Mucosa of descending colon (tissue), 3 donors: Measurements from ENCODE around the gene PLIN4. TPM values are rescaled to one million over a fixed set of nuclear protein-coding genes. Genes with fewer than 3 reads are reported as not detected.

Source experiments
- ATAC-seq: fragments of 200-7000 bp; cut with Tn5 transposase; one replicate; pipeline ENCODE4 v1.9.1; 2020; ENCODE audit warnings: mild to moderate bottlenecking, moderate library complexity
- DNase-seq, 3 donors: peaks; one replicate each; pipeline ENCODE4 v3.0.0-alpha.2; 2020
- H3K36me3 ChIP-seq: fragments of 200-600 bp; one replicate; pipeline ENCODE4 v1.8.0; 2021; ENCODE audit warnings: low read depth, mild to moderate bottlenecking
- H3K4me1 ChIP-seq: fragments of 200-600 bp; one replicate; pipeline ENCODE4 v1.8.0; 2021; ENCODE audit warnings: low read depth, mild to moderate bottlenecking
- H3K4me3 ChIP-seq: fragments of 200-600 bp; one replicate; pipeline ENCODE4 v1.8.0; 2021; ENCODE audit warnings: mild to moderate bottlenecking
- H3K9me3 ChIP-seq: fragments of 200-600 bp; one replicate; pipeline ENCODE4 v1.8.0; 2021; ENCODE audit warnings: mild to moderate bottlenecking
- intact Hi-C, 2 donors: fragments of 100-400 bp; cut with DNase I in 1 of 2; cut with micrococcal nuclease in 1 of 2; formaldehyde crosslinking; loops; one replicate each; pipeline versions ENCODE4 v1.11.0 to v1.11.1; 2022; cut with DNase I, micrococcal nuclease
- total RNA-seq, 3 donors: library from RNA; stranded (reverse); fragmentation: NEBNext Ultra II Directional in 2 of 3; extraction: Animal tissue kit (Norgen Biotek cat#: 25700) in 2 of 3; gene quantifications; one replicate each; pipeline versions ENCODE4 v1.2.1 to v1.2.4, GENCODE V29; 2021 to 2023
- TF ChIP-seq, protein P1 (sequence below): fragments of 200-600 bp; IDR thresholded peaks from one replicate; pipeline ENCODE4 v1.8.0; 2022; ENCODE audit warnings: antibody characterized with exemption, mild to moderate bottlenecking
- donor health status: DM: no; HTN: no; CAD: no; lungs with moderate emphysema.
- donor health status: DM: no; HTN: no; CAD: no.
- donor health status: DM: no; HTN: yes; CAD: no.

The PLIN4 gene
- total RNA-seq, 3 donors from 2014 or later: 2.8 to 90.0 (median 3.4) TPM

DNA sequence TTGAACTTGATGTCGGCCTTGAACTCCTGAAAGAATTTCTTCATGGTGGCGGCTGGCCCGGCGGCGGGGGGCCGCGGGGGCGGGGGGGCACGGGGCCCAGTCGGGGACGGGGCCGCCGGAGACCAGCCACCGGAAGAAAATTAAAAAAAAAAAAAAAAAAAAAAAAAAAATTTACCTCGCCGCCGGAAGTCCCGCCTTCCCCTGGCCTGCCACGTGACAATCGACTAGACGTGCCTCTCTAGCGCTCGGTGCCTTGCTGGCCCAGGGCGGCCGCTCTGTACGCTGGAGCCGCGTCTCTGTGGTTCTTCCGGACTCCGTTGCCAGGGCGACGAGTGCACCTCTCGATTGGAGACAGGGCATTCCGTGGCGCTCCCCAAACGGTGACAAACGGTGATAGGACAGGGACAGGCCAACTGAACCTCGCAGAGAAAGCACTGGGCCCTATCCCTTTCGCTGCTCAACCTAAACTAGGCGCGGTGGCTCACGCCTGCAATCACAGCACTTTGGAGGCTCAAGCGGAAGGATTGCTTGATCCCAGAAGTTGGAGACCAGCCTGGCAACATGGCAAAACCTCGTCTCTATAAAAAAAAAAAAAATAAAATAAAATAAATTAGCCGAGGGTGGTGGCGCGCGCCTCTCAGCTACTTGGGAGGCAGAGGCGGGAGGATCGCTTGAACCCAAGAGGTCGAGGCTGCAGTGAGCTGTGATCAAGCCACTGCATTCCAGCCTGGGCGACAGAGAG is 60.5 kb downstream of the PLIN4 start, which contains the start of gene UBXN6:
Gene UBXN6, minus strand, starts transcription at position 141 of the 742 bp plus-strand sequence. Its CDS starts 97 bp downstream, at position 44.
- intact Hi-C loops: no loop called here
- TF ChIP-seq, protein P1, sequence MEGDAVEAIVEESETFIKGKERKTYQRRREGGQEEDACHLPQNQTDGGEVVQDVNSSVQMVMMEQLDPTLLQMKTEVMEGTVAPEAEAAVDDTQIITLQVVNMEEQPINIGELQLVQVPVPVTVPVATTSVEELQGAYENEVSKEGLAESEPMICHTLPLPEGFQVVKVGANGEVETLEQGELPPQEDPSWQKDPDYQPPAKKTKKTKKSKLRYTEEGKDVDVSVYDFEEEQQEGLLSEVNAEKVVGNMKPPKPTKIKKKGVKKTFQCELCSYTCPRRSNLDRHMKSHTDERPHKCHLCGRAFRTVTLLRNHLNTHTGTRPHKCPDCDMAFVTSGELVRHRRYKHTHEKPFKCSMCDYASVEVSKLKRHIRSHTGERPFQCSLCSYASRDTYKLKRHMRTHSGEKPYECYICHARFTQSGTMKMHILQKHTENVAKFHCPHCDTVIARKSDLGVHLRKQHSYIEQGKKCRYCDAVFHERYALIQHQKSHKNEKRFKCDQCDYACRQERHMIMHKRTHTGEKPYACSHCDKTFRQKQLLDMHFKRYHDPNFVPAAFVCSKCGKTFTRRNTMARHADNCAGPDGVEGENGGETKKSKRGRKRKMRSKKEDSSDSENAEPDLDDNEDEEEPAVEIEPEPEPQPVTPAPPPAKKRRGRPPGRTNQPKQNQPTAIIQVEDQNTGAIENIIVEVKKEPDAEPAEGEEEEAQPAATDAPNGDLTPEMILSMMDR: no peak

DNA sequence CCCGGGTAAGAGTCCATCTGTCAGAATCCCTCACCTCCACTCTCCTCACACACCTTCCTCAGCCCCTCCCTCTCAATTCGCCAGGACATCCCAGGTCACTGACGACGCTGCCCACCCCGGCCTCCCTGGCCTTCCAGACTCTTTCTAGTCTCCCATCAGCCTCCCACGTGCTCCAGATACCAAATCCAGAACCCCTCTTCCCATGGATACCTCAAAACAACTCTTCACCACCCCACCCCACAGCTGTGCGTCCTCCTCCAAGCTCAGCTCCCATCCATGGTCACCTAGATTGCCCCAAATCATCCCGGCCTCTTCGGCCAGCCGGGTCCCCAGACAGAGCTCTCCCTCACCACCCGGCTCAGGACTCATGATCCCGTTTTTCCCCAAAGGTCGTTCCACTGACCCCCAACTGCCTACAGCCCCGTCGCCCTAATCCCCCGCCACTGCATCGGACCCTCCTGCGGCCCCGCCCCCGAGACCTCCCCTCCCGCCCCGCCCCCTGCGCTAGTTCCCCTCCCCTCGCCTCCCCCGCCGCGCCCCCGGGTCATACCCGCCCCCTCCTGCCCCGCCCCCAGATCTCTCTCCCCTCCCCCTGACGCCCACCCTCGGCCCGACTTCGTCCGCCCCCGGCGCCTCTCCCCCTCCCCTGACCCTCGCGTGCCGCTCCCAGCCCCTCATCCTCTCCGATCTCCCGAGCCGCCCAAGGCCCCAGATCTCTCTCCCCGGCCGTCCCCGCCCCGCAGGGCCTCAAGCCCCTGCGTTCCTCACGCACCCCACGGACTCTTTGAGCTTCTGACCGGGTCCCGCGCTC is 61.2 kb downstream of the PLIN4 start:
- intact Hi-C loops: no loop called here
- ATAC-seq (peak; percentile 40), DNase-seq (peak; percentile 31 to 77 (median 53))
- peaks cover 8% of the 10 kb centered on the region for H3K4me1 ChIP-seq
- peaks cover 6% of the 10 kb centered on the region for H3K36me3 ChIP-seq
- no peaks in the 10 kb centered on the region for H3K9me3 ChIP-seq
- peak overlapping the region; percentile 57 for H3K4me3 ChIP-seq
- TF ChIP-seq, protein P1: no peak

More for the DNA sequence above, 60.5 kb downstream of the PLIN4 start, which contains the start of gene UBXN6:
- ATAC-seq: peak; percentile 97
- H3K9me3 ChIP-seq: no peaks in the 10 kb centered on the region
- H3K4me3 ChIP-seq: peak within 1 kb of the TSS; percentile 57
- DNase-seq: peak; percentile 99
- peaks cover 8% of the 10 kb centered on the region for H3K4me1 ChIP-seq
- H3K36me3 ChIP-seq: no peaks in the 10 kb centered on the region

DNA sequence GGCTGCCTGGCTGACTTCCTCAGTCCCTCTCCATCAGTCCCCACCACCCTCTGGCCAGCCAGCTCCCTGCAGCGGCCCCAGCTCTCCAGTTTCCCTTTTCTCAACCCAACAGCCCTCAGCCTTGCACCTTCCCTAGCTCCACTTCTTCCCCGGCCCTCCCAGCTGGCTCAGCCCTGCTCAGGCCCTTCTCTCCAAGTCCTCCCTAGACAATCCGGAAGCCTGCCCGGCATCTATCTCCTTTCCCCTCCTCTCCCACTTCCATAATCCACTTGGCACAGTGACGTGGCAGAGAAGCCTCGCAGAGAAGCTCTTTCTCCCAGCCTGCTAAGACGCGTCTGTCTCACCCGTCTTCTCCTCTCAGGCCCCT is 61.8 kb downstream of the PLIN4 start:
- H3K4me3 ChIP-seq: no peak overlapping the region
- H3K36me3 ChIP-seq: peaks cover 6% of the 10 kb centered on the region
- H3K4me1 ChIP-seq: peaks cover 8% of the 10 kb centered on the region
- H3K9me3 ChIP-seq: no peaks in the 10 kb centered on the region
- DNase-seq: no peak
- TF ChIP-seq, protein P1: no peak
- intact Hi-C loops: no loop called here
- peak; percentile 27 for ATAC-seq

DNA sequence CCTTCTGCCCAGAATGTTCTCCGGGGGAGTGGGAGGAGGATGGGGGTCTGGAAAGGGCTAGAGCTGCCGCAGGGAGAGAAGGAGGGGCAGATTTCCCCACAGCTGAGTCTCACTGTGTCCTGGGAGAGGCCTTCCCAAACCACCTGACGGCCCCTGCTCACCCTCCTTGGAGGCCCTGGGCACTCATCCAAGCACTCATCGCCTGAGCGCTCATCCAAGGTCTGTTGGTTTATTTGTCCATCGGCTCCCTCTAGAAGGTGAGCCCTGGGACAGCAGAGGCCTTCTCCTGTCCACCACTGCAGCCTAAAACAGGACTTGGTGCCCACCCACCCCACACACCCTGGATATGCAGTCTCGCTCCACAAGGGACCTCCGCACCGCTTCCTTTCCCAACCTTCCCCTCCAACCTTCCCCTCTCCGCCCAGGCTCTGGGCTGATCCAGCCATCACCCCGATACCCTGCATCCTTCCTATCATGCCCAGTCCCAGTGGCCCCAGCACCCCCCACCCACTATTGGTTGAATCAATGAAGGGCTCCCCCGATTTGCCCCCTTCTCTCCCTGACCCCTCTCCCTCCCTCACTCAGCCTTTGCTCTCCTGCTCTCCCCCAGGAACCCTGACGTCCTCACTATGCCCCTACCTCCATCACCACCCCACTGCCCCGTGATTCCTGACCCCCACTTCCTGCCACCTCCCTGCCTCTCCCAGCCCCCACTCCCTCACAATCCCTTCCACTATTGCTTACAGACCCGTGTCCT is 62.4 kb downstream of the PLIN4 start:
- Histone ChIP-seq H3K4me1 (peaks cover 8% of the 10 kb centered on the region), H3K36me3 (peaks cover 6% of the 10 kb centered on the region), H3K9me3 (no peaks in the 10 kb centered on the region), H3K4me3 (no peak overlapping the region)
- no peak for DNase-seq
- no peak for ATAC-seq
- TF ChIP-seq, protein P1: no peak
- intact Hi-C loops: no loop called here
